Neural crest cell (in vitro differentiated cells): ENCODE measurements around the gene SOWAHA. TPM values are rescaled to one million over a fixed set of nuclear protein-coding genes. Genes with fewer than 3 reads are reported as not detected.

Experiments
- DNase-seq: peaks from one replicate; pipeline ENCODE4 v3.0.0; 2021; ENCODE audit warnings: low read depth, mixed read lengths, low spot score
- H3K27ac Mint-ChIP-seq: one replicate; pipeline ENCODE4 v1.8.0; 2021; ENCODE audit warnings: mild to moderate bottlenecking, mixed read lengths; ENCODE audit not compliant: unreplicated experiment
- H3K27me3 Mint-ChIP-seq: 2 replicates; pipeline ENCODE4 v1.8.0; 2021; ENCODE audit warnings: low read depth, mild to moderate bottlenecking, mixed read lengths
- H3K36me3 Mint-ChIP-seq: 2 replicates; pipeline ENCODE4 v1.8.0; 2021; ENCODE audit warnings: low read depth, mild to moderate bottlenecking, mixed read lengths
- H3K4me1 Mint-ChIP-seq: 2 replicates; pipeline ENCODE4 v1.8.0; 2021; ENCODE audit warnings: mixed read lengths
- H3K4me3 Mint-ChIP-seq: one replicate; pipeline ENCODE4 v1.8.0; 2021; ENCODE audit warnings: mild to moderate bottlenecking, mixed read lengths
- H3K9me3 Mint-ChIP-seq: 2 replicates; pipeline ENCODE4 v1.8.0; 2021; ENCODE audit warnings: mixed read lengths
- total RNA-seq: library from RNA; stranded (reverse); gene quantifications from 2 replicates; pipeline ENCODE4 v1.2.1, GENCODE V29; 2021
- TF ChIP-seq, protein P1 (sequence below): fragments of 200-600 bp; sonication (generic); conservative IDR thresholded peaks from 2 replicates; pipeline ENCODE4 v1.5.0; 2021; ENCODE audit warnings: antibody characterized with exemption, mild to moderate bottlenecking

The SOWAHA gene
- total RNA-seq, 1 donor from 2014 or later: not detected

DNA sequence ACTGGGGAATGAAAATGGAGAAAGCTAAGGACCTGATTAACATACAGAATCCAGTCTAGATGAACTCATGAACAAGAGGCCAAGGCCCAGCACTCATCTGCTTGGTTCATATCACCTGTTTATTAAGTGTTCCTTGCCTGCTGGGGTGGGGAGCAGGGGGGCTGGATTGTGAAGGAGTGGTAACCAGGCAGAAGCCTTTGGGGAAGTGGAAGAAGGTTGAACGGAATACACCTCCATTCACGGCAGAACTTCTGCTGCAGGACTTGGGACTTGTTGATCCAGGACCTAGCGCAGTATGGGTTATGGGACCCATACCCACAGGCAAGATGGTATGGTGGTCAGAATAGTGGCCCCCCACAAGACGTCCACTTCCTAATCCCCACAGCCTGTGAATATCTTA lies 27.2 kb upstream of the SOWAHA start:
- TF ChIP-seq, protein P1, sequence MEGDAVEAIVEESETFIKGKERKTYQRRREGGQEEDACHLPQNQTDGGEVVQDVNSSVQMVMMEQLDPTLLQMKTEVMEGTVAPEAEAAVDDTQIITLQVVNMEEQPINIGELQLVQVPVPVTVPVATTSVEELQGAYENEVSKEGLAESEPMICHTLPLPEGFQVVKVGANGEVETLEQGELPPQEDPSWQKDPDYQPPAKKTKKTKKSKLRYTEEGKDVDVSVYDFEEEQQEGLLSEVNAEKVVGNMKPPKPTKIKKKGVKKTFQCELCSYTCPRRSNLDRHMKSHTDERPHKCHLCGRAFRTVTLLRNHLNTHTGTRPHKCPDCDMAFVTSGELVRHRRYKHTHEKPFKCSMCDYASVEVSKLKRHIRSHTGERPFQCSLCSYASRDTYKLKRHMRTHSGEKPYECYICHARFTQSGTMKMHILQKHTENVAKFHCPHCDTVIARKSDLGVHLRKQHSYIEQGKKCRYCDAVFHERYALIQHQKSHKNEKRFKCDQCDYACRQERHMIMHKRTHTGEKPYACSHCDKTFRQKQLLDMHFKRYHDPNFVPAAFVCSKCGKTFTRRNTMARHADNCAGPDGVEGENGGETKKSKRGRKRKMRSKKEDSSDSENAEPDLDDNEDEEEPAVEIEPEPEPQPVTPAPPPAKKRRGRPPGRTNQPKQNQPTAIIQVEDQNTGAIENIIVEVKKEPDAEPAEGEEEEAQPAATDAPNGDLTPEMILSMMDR: no peak
- peaks cover 9% of the 10 kb centered on the region for H3K4me1 Mint-ChIP-seq
- H3K9me3 Mint-ChIP-seq: no peaks in the 10 kb centered on the region
- no peak overlapping the region for H3K27ac Mint-ChIP-seq
- H3K36me3 Mint-ChIP-seq: no peaks in the 10 kb centered on the region
- no peak for DNase-seq
- peaks cover 17% of the 10 kb centered on the region for H3K27me3 Mint-ChIP-seq
- H3K4me3 Mint-ChIP-seq: no peak overlapping the region

DNA sequence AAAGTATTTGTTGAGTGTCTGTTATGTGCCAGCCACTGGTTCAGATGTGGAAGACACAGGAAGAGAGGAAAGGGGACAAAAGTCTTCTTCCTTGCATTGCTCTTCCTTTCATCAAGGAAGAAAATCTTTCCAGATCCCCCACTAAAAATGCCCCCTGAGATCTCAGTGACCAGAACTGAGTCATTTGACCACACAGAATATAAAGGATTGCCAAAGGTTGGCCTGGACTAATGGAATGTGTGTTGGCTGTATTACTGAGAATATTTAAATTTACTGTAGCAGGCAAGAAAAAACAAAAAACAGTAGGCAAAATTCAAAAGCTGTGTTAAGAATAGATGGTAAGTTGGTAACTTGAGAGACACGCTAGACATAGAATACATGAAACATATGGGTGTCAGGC lies 26.0 kb upstream of the SOWAHA start:
- Mint-ChIP-seq H3K9me3 (no peaks in the 10 kb centered on the region), H3K27ac (no peak overlapping the region), H3K36me3 (no peaks in the 10 kb centered on the region), H3K4me1 (peaks cover 9% of the 10 kb centered on the region), H3K27me3 (peaks cover 7% of the 10 kb centered on the region), H3K4me3 (no peak overlapping the region)
- no peak for DNase-seq
- TF ChIP-seq, protein P1: no peak

DNA sequence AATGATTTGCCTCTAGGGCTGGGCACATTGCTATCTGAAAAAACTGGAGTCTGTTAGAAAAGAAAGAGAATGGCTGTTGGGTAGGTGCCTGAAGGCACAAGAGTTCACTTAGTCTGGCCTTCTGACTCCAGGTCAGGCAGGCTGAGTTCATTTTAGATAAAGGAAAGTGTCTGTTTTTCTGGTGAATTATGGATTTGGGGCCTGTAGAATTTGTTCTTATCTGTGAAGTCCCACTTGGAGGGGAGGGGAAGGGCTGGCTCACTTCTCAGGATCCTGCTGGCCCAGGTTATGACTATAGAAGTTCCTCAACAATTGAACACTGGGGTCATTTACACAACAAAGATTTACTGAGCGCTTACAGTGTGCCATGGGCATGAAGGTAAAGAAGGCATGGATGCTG lies 24.6 kb upstream of the SOWAHA start:
- DNase-seq: no peak
- Mint-ChIP-seq H3K4me3 (no peak overlapping the region), H3K27ac (no peak overlapping the region), H3K36me3 (no peaks in the 10 kb centered on the region), H3K27me3 (peaks cover 8% of the 10 kb centered on the region), H3K4me1 (peaks cover 9% of the 10 kb centered on the region), H3K9me3 (no peaks in the 10 kb centered on the region)
- TF ChIP-seq, protein P1: no peak

DNA sequence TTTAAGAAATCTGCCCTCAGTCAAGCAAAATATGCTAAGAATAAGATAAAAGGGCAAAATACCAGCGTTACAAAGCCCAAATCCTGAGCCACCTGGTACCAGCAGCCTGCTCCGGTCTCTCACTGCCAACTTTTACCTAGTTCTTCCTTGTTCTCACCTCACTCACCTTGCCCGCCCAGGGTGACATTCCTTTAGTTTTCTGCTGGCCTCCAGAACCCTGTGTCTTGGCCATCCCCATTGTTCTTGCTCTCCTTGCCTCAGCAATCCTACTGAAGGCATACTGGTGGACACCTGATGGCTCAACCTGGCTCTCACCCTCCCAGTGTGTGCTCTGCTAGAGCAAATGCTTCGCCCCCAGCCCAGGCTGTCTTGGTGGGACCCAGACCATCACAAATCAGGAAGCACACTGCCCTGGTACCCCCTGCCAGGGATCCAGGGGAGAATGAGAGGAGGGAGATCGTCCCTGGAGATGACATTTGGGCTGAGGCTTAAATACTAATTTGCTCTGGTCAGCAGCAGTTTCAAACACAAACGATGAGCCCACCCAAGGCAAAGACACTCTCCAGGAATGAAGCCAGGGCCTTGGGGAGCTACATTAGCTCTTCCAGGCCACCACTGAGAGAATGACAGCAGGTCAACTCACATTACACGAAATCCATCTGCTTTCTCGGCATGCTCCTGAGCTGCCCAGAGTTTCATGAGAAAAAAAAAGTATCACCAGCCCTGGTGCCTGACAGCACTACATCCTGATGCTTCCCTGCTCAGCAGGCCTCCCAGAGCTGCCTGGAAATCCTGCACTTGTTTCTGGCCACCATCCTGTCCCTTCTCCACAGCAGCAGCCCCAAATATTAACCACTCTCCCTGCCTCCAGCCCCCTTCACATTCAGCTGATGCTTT lies 23.9 kb upstream of the SOWAHA start:
- peaks cover 9% of the 10 kb centered on the region for H3K27me3 Mint-ChIP-seq
- H3K9me3 Mint-ChIP-seq: no peaks in the 10 kb centered on the region
- TF ChIP-seq, protein P1: no peak
- H3K36me3 Mint-ChIP-seq: no peaks in the 10 kb centered on the region
- H3K4me3 Mint-ChIP-seq: no peak overlapping the region
- H3K4me1 Mint-ChIP-seq: peaks cover 9% of the 10 kb centered on the region
- no peak for DNase-seq
- no peak overlapping the region for H3K27ac Mint-ChIP-seq

DNA sequence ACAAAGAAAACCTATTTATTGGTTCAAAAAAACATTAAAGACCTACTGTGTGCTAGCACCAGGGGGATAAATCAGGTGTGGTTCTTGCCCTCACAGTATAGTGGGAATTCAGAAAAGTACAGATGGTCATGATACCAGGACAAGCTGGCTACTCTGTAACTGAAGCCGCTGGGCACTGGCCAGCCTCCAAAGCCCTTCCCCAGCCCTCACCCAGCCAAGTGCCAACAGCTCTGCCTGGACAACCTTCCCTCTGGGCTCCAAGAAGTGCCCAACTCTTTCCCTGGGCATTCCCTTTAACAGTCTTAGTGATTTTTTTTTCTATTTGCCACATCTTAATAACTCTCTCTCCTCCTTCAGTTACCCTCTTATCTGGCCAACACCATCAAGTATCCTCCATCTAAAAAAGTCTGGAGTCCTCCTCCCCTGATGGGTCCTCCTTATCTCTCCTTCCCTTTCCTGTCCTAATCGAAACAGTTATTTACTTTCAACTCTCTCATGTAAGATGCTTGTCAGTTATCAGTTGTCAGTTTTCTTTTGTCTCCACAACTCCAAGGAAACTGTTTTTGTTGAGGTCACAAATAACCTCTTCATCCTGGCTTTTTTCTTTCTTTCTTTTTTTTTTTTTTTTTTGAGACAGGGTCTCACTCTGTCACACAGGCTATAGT lies 22.8 kb upstream of the SOWAHA start:
- Mint-ChIP-seq H3K4me1 (peaks cover 9% of the 10 kb centered on the region), H3K9me3 (no peaks in the 10 kb centered on the region), H3K36me3 (no peaks in the 10 kb centered on the region), H3K27me3 (peaks cover 9% of the 10 kb centered on the region), H3K4me3 (no peak overlapping the region), H3K27ac (no peak overlapping the region)
- TF ChIP-seq, protein P1: no peak
- DNase-seq: no peak
